Activated T-cell treated with anti-CD3 and anti-CD28 coated beads for 24 hours (primary cell): Measurements from ENCODE around the gene SEPTIN12.

Source experiments
- DNase-seq: peaks from one replicate; pipeline ENCODE4 v3.0.0-alpha.2; 2020; ENCODE audit warnings: low read depth

SEPTIN12 gene

GRCh38 chr16:4787627-4788482 lies at the start of gene SEPTIN12:
Gene SEPTIN12, minus strand, starts transcription at chr16:4788345. Its CDS starts 700 bp downstream, at chr16:4787645.
- DNase-seq = no peak

GRCh38 chr16:4836727-4837126 lies 48.6 kb upstream of the SEPTIN12 start:
- DNase-seq = no peak

- DNase-seq = no peak
These were observed 45.4 kb upstream of the SEPTIN12 start for GRCh38 chr16:4833584-4833983.

- DNase-seq = no peak
These were observed 44.7 kb upstream of the SEPTIN12 start for GRCh38 chr16:4832698-4833343.

GRCh38 chr16:4831616-4832015 lies 43.5 kb upstream of the SEPTIN12 start:
- no peak for DNase-seq

- no peak for DNase-seq
These were observed 42.3 kb upstream of the SEPTIN12 start for GRCh38 chr16:4830408-4830807.

GRCh38 chr16:4828567-4829321 lies 40.6 kb upstream of the SEPTIN12 start:
- no peak for DNase-seq

GRCh38 chr16:4826980-4827379 lies 38.8 kb upstream of the SEPTIN12 start:
- no peak for DNase-seq

GRCh38 chr16:4826526-4826925 lies 38.4 kb upstream of the SEPTIN12 start:
- no peak for DNase-seq

GRCh38 chr16:4825196-4825595 lies 37.1 kb upstream of the SEPTIN12 start:
- no peak for DNase-seq

- DNase-seq = no peak
These were observed 32.5 kb upstream of the SEPTIN12 start for GRCh38 chr16:4820652-4821051.

GRCh38 chr16:4814542-4815173 lies 26.5 kb upstream of the SEPTIN12 start:
- no peak for DNase-seq

- no peak for DNase-seq
These were observed 25.9 kb upstream of the SEPTIN12 start for GRCh38 chr16:4814046-4814445.

- DNase-seq = no peak
These were observed 25.3 kb upstream of the SEPTIN12 start for GRCh38 chr16:4813251-4814003.

GRCh38 chr16:4811773-4812172 lies 23.6 kb upstream of the SEPTIN12 start:
- DNase-seq = no peak

- no peak for DNase-seq
These were observed 23.1 kb upstream of the SEPTIN12 start for GRCh38 chr16:4811242-4811641.

GRCh38 chr16:4806280-4806679 lies 18.1 kb upstream of the SEPTIN12 start:
- DNase-seq = no peak

- no peak for DNase-seq
These were observed 17.1 kb upstream of the SEPTIN12 start for GRCh38 chr16:4805231-4805630.

GRCh38 chr16:4803898-4804762 lies 16.0 kb upstream of the SEPTIN12 start:
- no peak for DNase-seq

GRCh38 chr16:4803401-4803844 lies 15.3 kb upstream of the SEPTIN12 start:
- DNase-seq = no peak
